GM18867 (cell line): ENCODE data around the gene PARN.
A peak's percentile ranks its signal among the peaks of the same experiment; 100 is the strongest.

Experiments used
- ATAC-seq: cut with Tn5 transposase; IDR thresholded peaks from one replicate; pipeline ENCODE4 v1.9.1; 2021; ENCODE audit warnings: mild to moderate bottlenecking, moderate library complexity; ENCODE audit not compliant: unreplicated experiment

Gene PARN

GRCh38 chr16:14530046-14530445 lies 100.0 kb downstream of the PARN start:
- ATAC-seq = no peak

GRCh38 chr16:14529010-14529669 lies 100.9 kb downstream of the PARN start:
- no peak for ATAC-seq

- no peak for ATAC-seq
These were observed 101.8 kb downstream of the PARN start for GRCh38 chr16:14528306-14528705.

GRCh38 chr16:14527411-14528044 lies 102.5 kb downstream of the PARN start:
- no peak for ATAC-seq

GRCh38 chr16:14525596-14525995 lies 104.5 kb downstream of the PARN start:
- ATAC-seq = no peak

- ATAC-seq = no peak
These were observed 105.1 kb downstream of the PARN start for GRCh38 chr16:14524979-14525378.

GRCh38 chr16:14523632-14524031 lies 106.4 kb downstream of the PARN start:
- no peak for ATAC-seq

- ATAC-seq = no peak
These were observed 107.4 kb downstream of the PARN start for GRCh38 chr16:14522671-14523070.

GRCh38 chr16:14520753-14521152 lies 109.3 kb downstream of the PARN start:
- no peak for ATAC-seq

- ATAC-seq = no peak
These were observed 115.1 kb downstream of the PARN start for GRCh38 chr16:14514967-14515366.

- no peak for ATAC-seq
These were observed 116.5 kb downstream of the PARN start for GRCh38 chr16:14513389-14514107.

- no peak for ATAC-seq
These were observed 118.3 kb downstream of the PARN start for GRCh38 chr16:14511800-14512135.

GRCh38 chr16:14510939-14511799 lies 118.9 kb downstream of the PARN start:
- no peak for ATAC-seq

GRCh38 chr16:14510581-14510938 lies 119.5 kb downstream of the PARN start:
- no peak for ATAC-seq

GRCh38 chr16:14509675-14510132 lies 120.4 kb downstream of the PARN start:
- no peak for ATAC-seq

GRCh38 chr16:14509055-14509454 lies 121.0 kb downstream of the PARN start:
- ATAC-seq = no peak

GRCh38 chr16:14505846-14506245 lies 124.2 kb downstream of the PARN start:
- no peak for ATAC-seq

- peak; percentile 79 for ATAC-seq
These were observed 126.9 kb downstream of the PARN start for GRCh38 chr16:14502932-14503741.

GRCh38 chr16:14502256-14502875 lies 127.7 kb downstream of the PARN start:
- ATAC-seq = no peak
